NCI-H1092 (cell line): ENCODE measurements around the gene AFF1.
"Not testable (repeated sequence)": the region's sequence is repeated elsewhere in the genome, so short reads cannot be mapped to it uniquely, and the experiment has no call there.

Experiments used
- DNase-seq: peaks from one replicate; lab custom pipeline; 2025; lab: John Stamatoyannopoulos, UW

AFF1 gene

DNA sequence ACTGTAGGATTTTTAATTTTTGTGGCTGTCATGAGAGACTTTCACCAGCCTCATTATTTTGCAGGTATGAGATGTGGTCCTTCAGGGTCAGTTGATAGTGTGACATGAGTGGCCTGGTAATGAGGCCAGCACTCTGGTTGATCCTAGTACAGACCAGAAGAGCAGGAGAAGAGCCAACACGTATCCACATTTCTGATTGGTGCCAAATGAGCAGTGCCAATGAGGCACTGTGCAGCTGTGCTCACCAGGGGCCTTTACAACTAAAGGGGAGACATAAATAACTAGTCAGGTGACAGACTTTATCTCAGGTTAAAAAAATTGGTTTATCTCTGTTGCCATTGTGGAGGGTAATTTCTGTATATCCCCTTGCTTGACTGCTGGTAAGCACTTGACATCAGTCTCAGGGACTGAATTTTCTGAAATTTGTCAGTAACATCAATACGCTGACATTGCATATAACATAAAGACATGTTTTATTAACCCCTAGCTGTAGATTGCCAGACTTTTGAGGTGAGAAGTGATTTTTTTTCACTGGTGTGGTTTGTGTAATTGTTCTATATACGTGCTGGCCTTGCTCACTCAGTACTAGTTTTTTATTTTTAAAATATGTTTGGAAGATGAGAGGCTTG is 101.2 kb downstream of the AFF1 start:
- DNase-seq = peak; percentile 55

- no peak for DNase-seq
Observed at GRCh38 chr4:87036713-87037112, 101.9 kb downstream of the AFF1 start.

DNA sequence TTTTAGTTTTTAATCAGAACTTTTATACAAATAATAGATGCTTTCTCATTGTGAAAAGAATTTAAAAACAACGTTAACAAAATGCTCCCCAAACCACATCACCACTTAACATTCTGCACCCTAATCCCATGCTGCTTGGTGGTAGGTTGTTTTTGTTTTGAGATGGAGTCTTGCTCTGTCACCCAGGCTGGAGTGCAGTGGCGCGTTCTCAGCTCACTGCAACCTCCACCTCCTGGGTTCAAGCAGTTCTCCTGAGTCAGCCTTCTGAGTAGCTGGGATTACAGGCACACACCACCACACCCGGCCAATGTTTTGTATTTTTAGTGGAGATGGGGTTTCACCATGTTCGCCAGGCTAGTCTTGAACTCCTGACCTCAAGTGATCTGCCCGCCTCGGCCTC is 102.4 kb downstream of the AFF1 start:
- DNase-seq = not testable (repeated sequence)

- no peak for DNase-seq
Observed at GRCh38 chr4:87037671-87038334, 103.0 kb downstream of the AFF1 start.

- DNase-seq = peak; percentile 69
Observed at GRCh38 chr4:87038837-87039615, 104.2 kb downstream of the AFF1 start.

DNA sequence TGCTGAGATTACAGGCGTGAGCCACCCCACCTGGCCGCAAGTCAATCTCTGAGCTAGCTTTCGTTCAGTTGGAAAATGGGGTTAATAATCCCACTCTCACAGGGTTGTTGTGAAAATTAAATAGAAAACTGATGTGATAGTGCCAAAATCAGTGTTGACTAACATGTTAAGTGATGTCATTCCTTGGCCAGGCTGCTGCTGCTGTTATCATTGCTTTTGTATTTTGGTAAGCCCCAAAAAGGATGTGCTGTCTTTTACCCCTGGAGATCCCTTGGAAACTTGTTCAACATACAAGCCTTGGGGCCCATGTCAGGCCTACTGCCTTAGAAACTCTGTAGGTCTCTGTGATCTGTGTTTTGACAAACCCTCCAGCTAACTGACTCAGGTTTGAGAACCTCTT is 106.3 kb downstream of the AFF1 start:
- DNase-seq = no peak

- DNase-seq = no peak
Observed at GRCh38 chr4:87042221-87042620, 107.4 kb downstream of the AFF1 start.

- no peak for DNase-seq
Observed at GRCh38 chr4:87042986-87043820, 108.4 kb downstream of the AFF1 start.

GRCh38 chr4:87044511-87045233 is 109.9 kb downstream of the AFF1 start:
- no peak for DNase-seq

- DNase-seq = no peak
Observed at GRCh38 chr4:87045234-87045558, 110.4 kb downstream of the AFF1 start.

DNA sequence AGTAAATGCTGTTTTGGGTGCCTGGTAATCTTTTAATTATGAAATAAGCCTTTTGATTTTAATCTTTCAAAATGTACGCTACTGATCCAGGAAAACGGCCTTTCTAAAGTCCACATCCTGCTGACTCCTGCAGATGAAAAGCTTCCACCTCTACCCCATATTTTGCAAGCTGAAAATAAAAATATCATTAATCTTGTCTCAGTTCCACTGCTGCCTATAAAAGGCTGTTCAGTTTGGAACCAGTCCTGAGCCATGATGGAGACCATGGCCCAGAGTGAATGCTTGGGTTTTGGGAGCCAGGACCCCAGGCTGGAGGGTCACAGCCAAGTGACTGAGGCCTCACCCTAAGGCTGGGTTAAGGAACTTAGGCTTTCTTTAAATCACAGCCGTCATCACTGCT is 110.8 kb downstream of the AFF1 start:
- DNase-seq = no peak

DNA sequence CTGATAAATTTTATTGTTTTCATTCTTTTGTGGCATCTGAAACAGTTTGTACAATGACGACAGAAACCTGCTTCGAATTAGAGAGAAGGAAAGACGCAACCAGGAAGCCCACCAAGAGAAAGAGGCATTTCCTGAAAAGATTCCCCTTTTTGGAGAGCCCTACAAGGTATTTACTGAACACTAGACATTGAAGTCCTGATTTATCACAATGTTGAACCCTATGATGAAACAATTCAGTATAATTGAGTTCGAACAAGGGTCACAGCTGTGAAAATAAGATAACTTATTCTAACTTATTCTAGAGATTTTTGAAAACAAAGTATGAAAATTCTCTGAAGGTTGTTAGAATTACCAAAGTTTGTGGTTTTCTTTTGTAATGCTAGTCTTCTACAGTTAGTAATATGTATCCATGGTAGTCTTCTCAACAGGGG is 111.3 kb downstream of the AFF1 start:
- DNase-seq = no peak

DNA sequence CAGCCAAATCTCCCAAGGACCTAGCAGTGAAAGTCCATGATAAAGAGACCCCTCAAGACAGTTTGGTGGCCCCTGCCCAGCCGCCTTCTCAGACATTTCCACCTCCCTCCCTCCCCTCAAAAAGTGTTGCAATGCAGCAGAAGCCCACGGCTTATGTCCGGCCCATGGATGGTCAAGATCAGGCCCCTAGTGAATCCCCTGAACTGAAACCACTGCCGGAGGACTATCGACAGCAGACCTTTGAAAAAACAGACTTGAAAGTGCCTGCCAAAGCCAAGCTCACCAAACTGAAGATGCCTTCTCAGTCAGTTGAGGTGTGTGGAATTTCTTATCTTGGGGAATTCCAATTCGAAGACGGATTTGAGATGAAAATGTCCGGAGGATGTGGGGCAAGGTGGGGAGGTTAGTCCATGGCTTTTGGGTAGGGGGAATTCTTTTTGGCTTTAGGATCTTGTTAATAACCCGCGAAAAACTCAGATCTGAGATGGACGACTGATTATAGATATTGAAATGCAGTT is 112.5 kb downstream of the AFF1 start:
- no peak for DNase-seq

GRCh38 chr4:87049508-87049907 is 114.7 kb downstream of the AFF1 start:
- peak; percentile 64 for DNase-seq

DNA sequence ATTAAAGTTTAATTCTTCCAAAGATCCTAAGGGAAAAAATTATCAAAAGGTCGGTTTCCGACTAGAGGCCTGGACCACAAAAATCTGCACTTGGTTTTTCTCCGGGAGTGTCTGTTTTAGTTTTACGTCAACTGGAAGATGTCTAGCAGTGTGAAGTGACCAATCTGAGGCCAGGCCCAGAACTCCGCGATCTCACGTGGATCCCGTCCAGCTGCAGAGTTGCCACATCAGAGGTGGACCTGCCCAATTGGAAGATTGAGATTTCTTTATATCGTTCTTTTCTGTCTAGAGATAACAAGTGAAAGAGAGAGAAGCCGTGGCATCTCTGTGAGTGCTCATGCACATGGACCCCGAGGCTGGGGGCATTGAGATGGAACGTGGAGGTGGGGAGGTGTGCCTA is 115.8 kb downstream of the AFF1 start:
- DNase-seq = no peak

DNA sequence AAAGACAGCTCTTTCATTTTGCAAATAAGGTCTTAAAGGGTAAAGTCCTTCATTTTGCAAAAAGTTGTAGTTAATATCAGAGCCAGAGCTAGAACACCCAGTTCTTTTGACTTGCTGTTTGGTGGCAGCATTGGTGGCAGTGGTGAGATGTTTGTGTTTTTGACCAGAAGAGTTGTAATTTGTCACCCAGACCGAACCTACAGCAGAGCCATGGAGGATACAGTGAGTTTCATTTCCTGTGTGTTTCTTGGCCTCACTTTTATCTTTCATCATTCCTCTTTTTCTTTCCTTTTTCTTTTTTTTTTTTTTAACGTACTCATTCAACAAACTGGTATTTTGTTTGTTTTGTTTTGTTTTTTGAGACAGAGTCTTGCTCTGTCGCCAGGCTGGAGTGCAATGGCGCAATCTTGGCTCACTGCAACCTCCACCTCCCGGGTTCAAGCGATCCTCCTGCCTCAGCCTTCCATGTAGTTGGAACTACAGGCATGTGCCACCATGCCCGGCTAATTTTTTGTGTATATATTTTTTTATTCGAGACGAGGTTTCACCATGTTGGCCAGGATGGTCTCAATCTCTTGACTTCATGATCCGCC is 116.4 kb downstream of the AFF1 start:
- DNase-seq = no peak

- DNase-seq = no peak
Observed at GRCh38 chr4:87052615-87053014, 117.8 kb downstream of the AFF1 start.

DNA sequence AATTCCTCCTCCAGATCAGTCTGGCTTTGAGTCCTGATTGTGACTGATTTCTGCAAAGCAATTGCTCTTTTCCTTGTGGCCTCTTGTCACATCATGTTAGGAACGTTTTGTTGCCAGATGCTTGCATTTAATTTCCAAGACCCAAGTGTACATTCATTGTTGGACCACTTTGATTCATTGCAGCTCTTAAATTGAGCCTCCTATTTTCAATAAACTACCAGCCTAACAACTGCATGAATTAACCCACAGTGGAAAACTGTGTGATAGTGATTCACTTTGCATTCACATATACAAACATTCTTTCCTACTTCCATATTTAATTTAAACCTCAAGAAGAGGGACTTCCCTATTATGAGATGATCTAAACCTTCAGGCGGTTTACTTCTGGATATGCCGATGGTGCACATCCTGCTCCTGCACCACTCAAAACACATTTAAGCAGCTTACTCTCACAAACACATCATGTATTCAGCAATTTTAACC is 118.4 kb downstream of the AFF1 start:
- no peak for DNase-seq

DNA sequence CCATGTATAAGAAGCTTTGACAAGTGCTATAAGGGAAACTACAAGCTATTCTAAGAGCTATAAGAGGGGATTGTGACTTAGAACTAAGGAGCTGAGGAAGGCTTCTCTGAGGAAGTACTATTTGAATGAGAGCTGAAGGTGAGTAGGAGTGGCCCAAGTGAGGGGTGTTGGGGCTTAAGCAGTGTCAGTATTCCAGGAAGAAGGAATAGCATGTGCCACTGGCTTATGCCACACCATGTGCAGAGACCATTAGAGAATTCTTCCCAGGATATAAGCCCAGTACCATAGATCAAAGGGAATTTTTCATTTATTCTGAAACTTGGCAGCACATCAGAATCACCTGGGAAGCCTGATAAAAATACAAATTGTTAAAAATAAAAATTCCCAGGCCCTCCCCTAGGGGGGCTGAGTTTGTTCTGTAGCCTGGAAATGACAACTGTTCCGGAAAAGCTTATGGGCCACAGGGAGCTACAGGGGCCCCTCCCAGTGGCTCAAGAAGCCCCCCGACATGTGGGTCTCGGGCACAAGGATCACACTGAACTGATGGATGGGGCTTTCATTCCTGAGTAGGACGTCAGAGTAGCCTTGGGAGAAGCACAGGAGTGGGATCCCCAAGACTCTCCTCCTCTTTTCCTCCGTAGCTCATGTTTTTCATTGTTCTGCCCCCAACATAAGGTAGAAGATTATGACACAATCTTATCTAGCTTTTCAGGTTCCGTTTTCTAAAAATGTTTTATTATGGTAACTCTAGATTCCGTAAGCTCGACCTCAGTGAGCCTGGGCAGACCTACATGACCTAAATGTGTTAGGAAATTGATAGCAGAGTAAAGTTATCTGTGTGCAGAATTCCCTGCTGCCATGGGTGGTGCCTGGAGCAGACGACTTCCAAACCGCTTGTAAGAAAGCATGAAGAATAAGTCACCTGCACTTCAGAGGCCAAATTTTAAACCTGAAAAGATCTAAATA is 119.3 kb downstream of the AFF1 start:
- DNase-seq = no peak

DNA sequence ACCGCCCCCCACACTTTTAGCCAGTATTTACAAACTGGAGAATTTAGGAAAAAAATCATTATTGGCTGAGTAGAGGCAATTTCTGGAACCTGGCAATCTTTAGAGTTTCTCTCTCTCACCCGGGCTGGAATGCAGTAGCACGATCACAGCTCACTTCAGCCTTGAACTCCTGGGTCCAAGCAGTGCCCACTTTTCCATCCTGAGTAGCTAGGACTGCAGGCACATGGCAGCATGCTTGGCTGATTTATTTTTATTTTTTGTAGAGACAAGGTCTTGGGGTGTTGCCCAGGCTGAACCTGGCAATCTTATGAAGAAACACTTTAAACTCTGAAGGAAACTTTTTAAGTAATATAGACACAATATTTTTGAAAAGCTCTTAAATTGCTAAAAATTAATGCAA is 120.1 kb downstream of the AFF1 start:
- DNase-seq = no peak
